Keratinocyte (primary cell): ENCODE data around the gene AQR.
"Not testable (repeated sequence)": the region's sequence is repeated elsewhere in the genome, so short reads cannot be mapped to it uniquely, and the experiment has no call there.

ENCODE experiments used
- EZH2 ChIP-seq: IDR thresholded peaks from one replicate; pipeline ENCODE4 v1.6.1; 2012; ENCODE audit warnings: inconsistent platforms, mild to moderate bottlenecking, low read length, moderate library complexity
- TF ChIP-seq, protein P1 (sequence below), 3 experiments: IDR thresholded peaks in 1 of 3; conservative IDR thresholded peaks in 1 of 3; optimal IDR thresholded peaks in 1 of 3; 2 replicates in 2 of 3; 3 replicates in 1 of 3; pipeline versions ENCODE3 to v1.5.1; 2011; ENCODE audit warnings: low read length in 3 of 3, mild to moderate bottlenecking in 3 of 3, moderate library complexity in 2 of 3, control low read depth in 1 of 3, inconsistent platforms in 1 of 3; ENCODE audit not compliant: insufficient read depth in 2 of 3; ENCODE audit errors: extremely low read depth in 1 of 3

DNA sequence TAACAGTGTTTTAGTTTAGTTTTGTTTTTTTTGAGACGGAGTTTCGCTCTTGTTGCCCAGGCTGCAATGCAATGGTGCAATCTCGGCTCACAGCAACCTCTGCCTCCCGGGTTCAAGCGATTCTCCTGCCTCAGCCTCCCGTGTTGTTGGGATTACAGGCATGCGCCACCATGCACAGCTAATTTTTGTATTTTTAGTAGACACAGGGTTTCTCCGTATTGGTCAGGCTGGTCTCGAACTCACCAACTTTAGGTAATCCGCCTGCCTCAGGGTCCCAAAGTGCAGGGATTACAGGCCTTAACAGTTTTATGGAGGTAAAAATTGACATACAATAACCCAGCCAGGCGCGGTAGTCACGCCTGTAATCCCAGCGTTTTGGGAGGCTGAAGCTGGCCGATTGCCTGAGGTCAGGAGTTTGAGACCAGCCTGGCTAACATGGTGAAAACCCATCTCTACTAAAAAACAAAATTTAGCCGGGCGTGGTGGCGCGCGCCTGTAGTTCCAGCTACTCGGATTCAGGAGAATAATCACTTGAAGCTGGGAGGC is 629 bp upstream of the AQR start:
- TF ChIP-seq, protein P1, sequence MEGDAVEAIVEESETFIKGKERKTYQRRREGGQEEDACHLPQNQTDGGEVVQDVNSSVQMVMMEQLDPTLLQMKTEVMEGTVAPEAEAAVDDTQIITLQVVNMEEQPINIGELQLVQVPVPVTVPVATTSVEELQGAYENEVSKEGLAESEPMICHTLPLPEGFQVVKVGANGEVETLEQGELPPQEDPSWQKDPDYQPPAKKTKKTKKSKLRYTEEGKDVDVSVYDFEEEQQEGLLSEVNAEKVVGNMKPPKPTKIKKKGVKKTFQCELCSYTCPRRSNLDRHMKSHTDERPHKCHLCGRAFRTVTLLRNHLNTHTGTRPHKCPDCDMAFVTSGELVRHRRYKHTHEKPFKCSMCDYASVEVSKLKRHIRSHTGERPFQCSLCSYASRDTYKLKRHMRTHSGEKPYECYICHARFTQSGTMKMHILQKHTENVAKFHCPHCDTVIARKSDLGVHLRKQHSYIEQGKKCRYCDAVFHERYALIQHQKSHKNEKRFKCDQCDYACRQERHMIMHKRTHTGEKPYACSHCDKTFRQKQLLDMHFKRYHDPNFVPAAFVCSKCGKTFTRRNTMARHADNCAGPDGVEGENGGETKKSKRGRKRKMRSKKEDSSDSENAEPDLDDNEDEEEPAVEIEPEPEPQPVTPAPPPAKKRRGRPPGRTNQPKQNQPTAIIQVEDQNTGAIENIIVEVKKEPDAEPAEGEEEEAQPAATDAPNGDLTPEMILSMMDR (optimal IDR thresholded peaks at IDR 0.05 in 1 of 3, IDR thresholded peaks at IDR 0.05 in 1 of 3, conservative IDR thresholded peaks at IDR 0.05 in 1 of 3; ENCODE audit: extremely low read depth in 1 of 3, insufficient read depth in 2 of 3, low read length in 3 of 3), result not testable (repeated sequence)
- not testable (repeated sequence) for TF ChIP-seq EZH2
